Activated CD8-positive, alpha-beta T cell treated with anti-CD3 and anti-CD28 coated beads for 36 hours (primary cell): ENCODE data around the gene PPP2CA. TPM values are rescaled to one million over a fixed set of nuclear protein-coding genes. Genes with fewer than 3 reads are reported as not detected.

Experiments
- ATAC-seq: fragments of 200-7000 bp; cut with Tn5 transposase; one replicate; pipeline ENCODE4 v1.10.0; 2021; ENCODE audit warnings: mild to moderate bottlenecking, moderate library complexity
- CTCF ChIA-PET: fragments of 350-600 bp; sonication (Branson Sonifier 250); formaldehyde crosslinking; loops from one replicate; lab custom pipeline; 2021; ENCODE audit warnings: antibody characterized with exemption; lab: Charles Lee
- POLR2A ChIA-PET: fragments of 350-600 bp; sonication (Branson Sonifier 250); formaldehyde crosslinking; loops from one replicate; lab custom pipeline; 2021; ENCODE audit warnings: antibody characterized with exemption; lab: Charles Lee
- DNase-seq: peaks from one replicate; pipeline ENCODE4 v3.0.0-alpha.2; 2020
- H3K27ac Mint-ChIP-seq: one replicate; pipeline ENCODE4 v1.8.0; 2021; ENCODE audit warnings: mild to moderate bottlenecking, mixed read lengths
- H3K27me3 Mint-ChIP-seq: one replicate; pipeline ENCODE4 v1.8.0; 2021; ENCODE audit warnings: mixed read lengths
- H3K36me3 Mint-ChIP-seq: one replicate; pipeline ENCODE4 v1.8.0; 2021; ENCODE audit warnings: low read depth, mixed read lengths
- H3K4me1 Mint-ChIP-seq: one replicate; pipeline ENCODE4 v1.8.0; 2021; ENCODE audit warnings: low read depth, mixed read lengths
- H3K4me3 Mint-ChIP-seq: one replicate; pipeline ENCODE4 v1.8.0; 2021; ENCODE audit warnings: mild to moderate bottlenecking, moderate library complexity, mixed read lengths
- H3K9me3 Mint-ChIP-seq: one replicate; pipeline ENCODE4 v1.8.0; 2021; ENCODE audit warnings: mixed read lengths
- CTCF ChIP-seq: fragments of 200-600 bp; IDR thresholded peaks from one replicate; pipeline ENCODE4 v1.8.0; 2022; ENCODE audit warnings: antibody characterized with exemption, mild to moderate bottlenecking
- intact Hi-C: fragments of 100-400 bp; cut with micrococcal nuclease; formaldehyde crosslinking; loops from one replicate; pipeline ENCODE4 v1.10.0; 2022
- total RNA-seq, 2 experiments: library from RNA; stranded (reverse); gene quantifications; one replicate each; pipeline ENCODE4 v1.2.3, GENCODE V29; 2021

The PPP2CA gene
- total RNA-seq, 2 experiments from 2014 or later, result 147 to 153 TPM

DNA sequence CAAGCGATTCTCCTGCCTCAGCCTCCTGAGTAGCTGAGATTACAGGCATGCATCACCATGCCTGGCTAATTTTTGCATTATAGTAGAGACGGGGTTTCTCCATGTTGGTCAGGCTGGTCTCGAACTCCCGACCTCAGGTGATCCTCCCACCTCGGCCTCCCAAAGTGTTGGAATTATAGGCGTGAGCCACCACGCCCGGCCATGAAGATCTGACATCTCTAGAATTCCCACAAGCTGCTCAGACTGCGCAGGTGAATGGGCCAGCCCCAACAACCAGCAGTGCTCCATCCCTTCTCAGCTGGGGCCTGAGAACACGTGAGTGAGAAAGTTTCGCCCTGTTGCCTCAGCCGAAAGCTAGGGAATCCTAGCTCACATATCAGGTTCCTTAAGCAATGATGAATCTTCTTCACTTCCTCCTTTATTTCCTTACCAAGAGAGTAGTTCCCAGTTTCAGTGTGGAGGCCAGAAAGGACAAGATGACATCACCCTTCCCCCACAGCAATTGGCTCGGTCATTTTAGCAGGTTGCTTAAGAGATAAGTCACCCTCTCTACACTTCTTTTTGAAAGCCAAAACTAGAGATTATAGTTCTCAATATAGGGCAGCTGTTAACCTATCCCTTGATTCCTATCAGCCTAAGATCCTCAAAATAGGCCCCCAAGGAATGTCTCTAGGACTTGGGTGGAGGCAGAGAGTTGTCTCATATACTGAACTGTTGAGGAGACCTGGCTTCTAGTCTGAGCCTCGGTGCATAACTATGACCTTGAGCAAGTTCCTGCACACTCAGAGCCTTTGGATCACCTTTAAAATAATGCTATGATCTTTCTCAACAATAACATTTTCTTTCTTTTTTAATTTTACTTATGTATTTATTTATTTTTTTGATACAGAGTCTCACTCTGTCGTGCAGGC lies 23.9 kb upstream of the PPP2CA start:
- Mint-ChIP-seq H3K4me3 (no peak overlapping the region), H3K4me1 (no peaks in the 10 kb centered on the region), H3K27me3 (peaks cover 3% of the 10 kb centered on the region), H3K27ac (no peak overlapping the region), H3K9me3 (no peaks in the 10 kb centered on the region), H3K36me3 (no peaks in the 10 kb centered on the region)
- intact Hi-C loops, result no loop called here
- CTCF ChIA-PET, result no interaction called here
- ATAC-seq (no peak), DNase-seq (no peak)
- no peak for TF ChIP-seq CTCF
- POLR2A ChIA-PET, result no interaction called here

- no peak for TF ChIP-seq CTCF
- CTCF ChIA-PET, result interaction anchor here (0.8 to 1.2 kb wide), 2 partner anchors 11 to 45 kb away, joined by 3 read pairs; no protein-coding TSS in a partner anchor
- Mint-ChIP-seq H3K9me3 (no peaks in the 10 kb centered on the region), H3K4me3 (no peak overlapping the region), H3K4me1 (no peaks in the 10 kb centered on the region), H3K36me3 (no peaks in the 10 kb centered on the region), H3K27ac (no peak overlapping the region), H3K27me3 (no peaks in the 10 kb centered on the region)
- intact Hi-C loops, result no loop called here
- no peak for ATAC-seq
- POLR2A ChIA-PET, result interaction anchor here (1.0 to 2.1 kb wide), 3 partner anchors 22 to 71 kb away, joined by 3 to 7 read pairs (median 4); partner anchors contain the start of gene PPP2CA
- no peak for DNase-seq
These were observed 22.4 kb upstream of the PPP2CA start for GRCh38 chr5:134248256-134248655.

DNA sequence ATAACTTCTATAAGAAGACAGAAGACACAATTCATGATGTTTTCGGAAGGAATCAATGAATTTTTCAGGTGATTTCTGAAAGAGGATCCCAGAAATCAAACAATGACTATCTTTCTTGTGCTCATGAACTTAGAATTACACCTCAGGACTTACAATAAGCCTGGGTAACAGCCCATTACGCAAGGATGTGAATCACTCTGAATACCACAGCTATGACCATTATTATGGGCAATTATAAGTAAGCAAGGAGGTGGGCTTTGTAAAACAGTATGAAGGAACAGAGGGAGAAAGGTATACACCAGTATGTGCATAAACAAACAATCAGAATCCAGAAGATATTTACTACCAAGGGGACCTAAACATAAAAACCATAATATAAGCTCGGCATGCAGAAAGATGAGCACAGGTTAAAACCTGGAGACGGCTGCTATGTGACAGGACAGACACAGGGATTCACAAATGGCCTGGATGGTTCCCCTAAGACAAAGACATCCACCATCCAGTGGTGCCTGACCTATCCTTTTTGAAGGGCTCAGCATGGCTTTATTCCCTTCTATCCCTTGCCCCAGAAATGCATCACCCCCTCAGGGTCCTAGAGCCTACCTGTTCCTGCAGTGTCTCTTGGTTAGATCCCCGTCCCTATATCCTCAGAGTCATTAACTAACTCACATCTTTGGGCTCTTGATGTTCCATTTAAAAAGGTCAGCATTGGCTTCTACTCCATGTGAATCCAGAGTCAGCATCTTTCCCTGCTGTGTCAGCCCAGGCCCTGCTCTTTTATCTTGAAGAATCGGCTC lies 21.8 kb upstream of the PPP2CA start:
- ChIA-PET POLR2A (interaction anchor here (1.0 to 2.1 kb wide), 2 partner anchors 22 to 71 kb away, joined by 3 to 7 read pairs; partner anchors contain the start of gene PPP2CA), CTCF (interaction anchor here (0.8 to 1.2 kb wide), 3 partner anchors 12 to 339 kb away, joined by 3 read pairs; no protein-coding TSS in a partner anchor)
- ATAC-seq (no peak), DNase-seq (no peak)
- H3K36me3 Mint-ChIP-seq, result no peaks in the 10 kb centered on the region
- H3K4me1 Mint-ChIP-seq, result no peaks in the 10 kb centered on the region
- H3K27me3 Mint-ChIP-seq, result no peaks in the 10 kb centered on the region
- intact Hi-C loops, result no loop called here
- H3K9me3 Mint-ChIP-seq, result no peaks in the 10 kb centered on the region
- H3K27ac Mint-ChIP-seq, result no peak overlapping the region
- TF ChIP-seq CTCF, result no peak
- H3K4me3 Mint-ChIP-seq, result no peak overlapping the region

GRCh38 chr5:134246771-134247427 lies 21.0 kb upstream of the PPP2CA start:
- ChIA-PET CTCF (interaction anchor here (0.8 kb wide), 1 partner anchor 340 kb away, joined by 3 read pairs; no protein-coding TSS in a partner anchor), POLR2A (interaction anchor here (1.0 to 2.1 kb wide), 2 partner anchors 21 to 70 kb away, joined by 3 to 7 read pairs; partner anchors contain the start of gene PPP2CA)
- H3K27ac Mint-ChIP-seq, result no peak overlapping the region
- ATAC-seq (no peak), DNase-seq (no peak)
- H3K4me3 Mint-ChIP-seq, result no peak overlapping the region
- no peaks in the 10 kb centered on the region for H3K4me1 Mint-ChIP-seq
- H3K9me3 Mint-ChIP-seq, result no peaks in the 10 kb centered on the region
- H3K36me3 Mint-ChIP-seq, result no peaks in the 10 kb centered on the region
- H3K27me3 Mint-ChIP-seq, result no peaks in the 10 kb centered on the region
- no peak for TF ChIP-seq CTCF
- intact Hi-C loops, result no loop called here
